Body of pancreas (tissue), 4 donors: ENCODE measurements around the gene KATNB1.

Source experiments
- POLR2A ChIP-seq, 3 donors: fragments of 450-650 bp; IDR thresholded peaks; one replicate each; pipeline ENCODE4 v1.6.1; 2016; ENCODE audit warnings: antibody characterized with exemption in 3 of 3, mild to moderate bottlenecking in 2 of 3
- TF ChIP-seq, protein P1 (sequence below), 7 experiments: fragments of 450-650 bp in 4 of 7; fragments of 200-600 bp in 3 of 7; sonication (generic) in 3 of 7; IDR thresholded peaks; one replicate each; pipeline ENCODE4 v1.5.1; 2016 to 2019; ENCODE audit warnings: antibody characterized with exemption in 7 of 7

DNA sequence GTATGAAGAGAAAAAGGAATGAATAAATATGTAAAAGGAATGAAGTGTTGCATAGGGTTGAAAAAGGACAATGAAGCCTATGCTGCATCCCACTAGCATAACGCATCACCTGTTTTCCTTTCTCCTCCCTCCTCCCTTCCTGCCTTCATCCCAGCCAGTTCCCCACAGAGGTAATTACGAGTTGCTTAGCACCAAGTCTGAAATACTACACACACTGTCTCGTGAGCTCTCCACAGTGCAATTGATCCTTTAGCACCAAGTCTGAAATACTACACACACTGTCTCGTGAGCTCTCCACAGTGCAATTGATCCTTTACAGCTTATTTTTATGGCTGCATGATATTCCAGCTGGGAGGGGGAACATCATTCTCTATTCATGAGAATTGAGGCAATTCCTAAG lies 42.0 kb upstream of the KATNB1 start:
- TF ChIP-seq, protein P1, sequence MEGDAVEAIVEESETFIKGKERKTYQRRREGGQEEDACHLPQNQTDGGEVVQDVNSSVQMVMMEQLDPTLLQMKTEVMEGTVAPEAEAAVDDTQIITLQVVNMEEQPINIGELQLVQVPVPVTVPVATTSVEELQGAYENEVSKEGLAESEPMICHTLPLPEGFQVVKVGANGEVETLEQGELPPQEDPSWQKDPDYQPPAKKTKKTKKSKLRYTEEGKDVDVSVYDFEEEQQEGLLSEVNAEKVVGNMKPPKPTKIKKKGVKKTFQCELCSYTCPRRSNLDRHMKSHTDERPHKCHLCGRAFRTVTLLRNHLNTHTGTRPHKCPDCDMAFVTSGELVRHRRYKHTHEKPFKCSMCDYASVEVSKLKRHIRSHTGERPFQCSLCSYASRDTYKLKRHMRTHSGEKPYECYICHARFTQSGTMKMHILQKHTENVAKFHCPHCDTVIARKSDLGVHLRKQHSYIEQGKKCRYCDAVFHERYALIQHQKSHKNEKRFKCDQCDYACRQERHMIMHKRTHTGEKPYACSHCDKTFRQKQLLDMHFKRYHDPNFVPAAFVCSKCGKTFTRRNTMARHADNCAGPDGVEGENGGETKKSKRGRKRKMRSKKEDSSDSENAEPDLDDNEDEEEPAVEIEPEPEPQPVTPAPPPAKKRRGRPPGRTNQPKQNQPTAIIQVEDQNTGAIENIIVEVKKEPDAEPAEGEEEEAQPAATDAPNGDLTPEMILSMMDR (IDR thresholded peaks at IDR 0.05), result no peak
- TF ChIP-seq POLR2A (IDR thresholded peaks at IDR 0.05), result no peak
